WTC11 (cell line): Measurements from ENCODE around the gene SPATA46.

Source experiments
- CTCF ChIP-seq: fragments of 200-600 bp; IDR thresholded peaks from 2 replicates; pipeline ENCODE4 v1.8.0; 2022; ENCODE audit warnings: antibody characterized with exemption
- ZNF232 ChIP-seq: sonication (generic); formaldehyde crosslinking; IDR thresholded peaks from 2 replicates; pipeline ENCODE4 v1.8.0; 2022; ENCODE audit warnings: mild to moderate bottlenecking, missing genetic modification reagents

GRCh38 chr1:162397943-162398560 is 21.4 kb upstream of the SPATA46 start:
- TF ChIP-seq CTCF: no peak
- TF ChIP-seq ZNF232 (CRISPR knock-in tag): no peak
